Right cardiac atrium (tissue), 5 donors: Measurements from ENCODE around the gene MIPEP. TPM values are rescaled to one million over a fixed set of nuclear protein-coding genes. Genes with fewer than 3 reads are reported as not detected.

Experiments used
- ATAC-seq, 2 donors: fragments of 200-7000 bp; cut with Tn5 transposase; one replicate each; pipeline versions ENCODE4 v1.8.0 to v1.9.1; 2020; ENCODE audit warnings: moderate library complexity in 2 of 2, mild to moderate bottlenecking in 1 of 2
- DNase-seq, 3 donors: peaks; one replicate each; pipeline ENCODE4 v3.0.0-alpha.2; 2020
- H3K27ac ChIP-seq: one replicate; pipeline ENCODE4 v1.5.1; 2013; ENCODE audit warnings: mild to moderate bottlenecking, low read length, control low read depth, moderate library complexity
- H3K27me3 ChIP-seq: one replicate; pipeline ENCODE4 v1.6.1; 2013; ENCODE audit not compliant: control insufficient read depth, insufficient read depth
- H3K4me1 ChIP-seq: one replicate; pipeline ENCODE4 v1.6.1; 2013; ENCODE audit warnings: low read length; ENCODE audit not compliant: control insufficient read depth, insufficient read depth
- H3K4me3 ChIP-seq: one replicate; pipeline ENCODE4 v1.5.1; 2013; ENCODE audit warnings: low read length, control low read depth
- H3K9me3 ChIP-seq: one replicate; pipeline ENCODE4 v1.6.1; 2013; ENCODE audit warnings: low read length; ENCODE audit not compliant: control insufficient read depth
- WGBS: extraction: QIAGEN DNeasy Blood & Tissue Kit; methylation state at CpG from one replicate; pipeline ENCODE4 v1.1.7; 2013; 5-methylcytosine and 5-hydroxymethylcytosine counted together
- intact Hi-C, 4 donors: fragments of 100-400 bp; cut with DNase I; formaldehyde crosslinking; loops; one replicate each; pipeline versions ENCODE4 v1.11.0 to v1.14.0; 2022 to 2023
- long read RNA-seq, 4 donors: library from polyadenylated mRNA; unstranded; transcript quantifications; one replicate each; pipeline ENCODE4 v2.0.0, GENCODE V29; 2020 to 2021
- polyA plus RNA-seq: library from polyadenylated mRNA; stranded (reverse); fragments of 200-250 nt; gene quantifications from one replicate; pipeline ENCODE4 v1.2.3, GENCODE V29; 2013
- total RNA-seq, 4 donors: library from RNA; stranded (reverse); fragmentation: NEBNext Ultra II Directional; extraction: Animal tissue kit (Norgen Biotek cat#: 25700); gene quantifications; one replicate each; pipeline ENCODE4 v1.2.1, GENCODE V29; 2021
- donor health status: healthy with polysubstance abuse.
- donor health status: DM: no; HTN: yes; CAD: no.
- donor health status: DM: no; HTN: no; CAD: no.
- donor health status: DM: no; HTN: yes; CAD: no; lungs with severe emphysema.
- donor health status: DM: yes; HTN: yes; CAD: no.

The MIPEP gene
- total RNA-seq (100 to 1,000 TPM in 3 of 4 donors, 10 to 100 TPM in 1; 70.2 to 298 (median 139) TPM), polyA plus RNA-seq (254 TPM)
- long read RNA-seq, donor 1, transcript MIPEP-203 (2 exons, 543 nt): minor isoform, 11 of 102 reads
- long read RNA-seq, donor 1, transcript MIPEP-201 (19 exons, 2,400 nt): major isoform, 69 of 102 reads
- long read RNA-seq, donor 1, partial matches to known transcripts: 13 of 102 reads
- long read RNA-seq, donor 1, other reads (novel, unspliced or antisense): 9 of 102 reads
- long read RNA-seq, donor 2, transcript MIPEP-203 (2 exons, 543 nt): minor isoform, 10 of 82 reads
- long read RNA-seq, donor 2, transcript MIPEP-201 (19 exons, 2,400 nt): major isoform, 20 of 82 reads
- long read RNA-seq, donor 2, partial matches to known transcripts: 50 of 82 reads
- long read RNA-seq, donor 2, other reads (novel, unspliced or antisense): 2 of 82 reads
- long read RNA-seq, donor 3, transcript MIPEP-201 (19 exons, 2,400 nt): major isoform, 129 of 160 reads
- long read RNA-seq, donor 3, partial matches to known transcripts: 9 of 160 reads
- long read RNA-seq, donor 3, other reads (novel, unspliced or antisense): 19 of 160 reads
- long read RNA-seq, donor 4, transcript MIPEP-201 (19 exons, 2,400 nt): major isoform, 21 of 85 reads
- long read RNA-seq, donor 4, transcript MIPEP-203 (2 exons, 543 nt): minor isoform, 9 of 85 reads
- long read RNA-seq, donor 4, partial matches to known transcripts: 47 of 85 reads
- long read RNA-seq, donor 4, other reads (novel, unspliced or antisense): 8 of 85 reads

GRCh38 chr13:23888658-23889614, at the start of gene MIPEP:
MIPEP (minus strand) TSS chr13:23889400; CDS start chr13:23889320, 80 bp downstream.
- H3K27me3 ChIP-seq: no peaks in the 10 kb centered on the region
- H3K27ac ChIP-seq: peak within 1 kb of the TSS; percentile 69
- ATAC-seq (peak; percentile 99), DNase-seq (peak; percentile 95 to 98 (median 98))
- intact Hi-C loops: no loop called here
- no peaks in the 10 kb centered on the region for H3K4me1 ChIP-seq
- no peaks in the 10 kb centered on the region for H3K9me3 ChIP-seq
- under 1% methylated on average over 75 of the region's 75 CpGs for WGBS
- H3K4me3 ChIP-seq: peak within 1 kb of the TSS; percentile 88

GRCh38 chr13:23934520-23934919, 45.3 kb upstream of the MIPEP start:
- intact Hi-C loops: no loop called here
- Histone ChIP-seq H3K9me3 (no peaks in the 10 kb centered on the region), H3K4me3 (no peak overlapping the region), H3K27ac (no peak overlapping the region), H3K27me3 (no peaks in the 10 kb centered on the region), H3K4me1 (no peaks in the 10 kb centered on the region)
- 86% methylated on average over 2 of the region's 2 CpGs for WGBS
- no peak for DNase-seq
- no peak for ATAC-seq

GRCh38 chr13:23928985-23929384, 39.8 kb upstream of the MIPEP start:
- WGBS: 92% methylated on average over 2 of the region's 2 CpGs
- no peaks in the 10 kb centered on the region for H3K4me1 ChIP-seq
- intact Hi-C loops: loop anchor here in 1 of 4 donors (10.0 kb wide), 1 partner anchor 86 kb away; no protein-coding TSS in a partner anchor
- DNase-seq (no peak), ATAC-seq (no peak)
- no peaks in the 10 kb centered on the region for H3K27me3 ChIP-seq
- H3K9me3 ChIP-seq: no peaks in the 10 kb centered on the region
- H3K4me3 ChIP-seq: no peak overlapping the region
- no peak overlapping the region for H3K27ac ChIP-seq

GRCh38 chr13:23923031-23923430, 33.8 kb upstream of the MIPEP start:
- no peak overlapping the region for H3K27ac ChIP-seq
- H3K9me3 ChIP-seq: no peaks in the 10 kb centered on the region
- ATAC-seq: no peak
- intact Hi-C loops: loop anchor here in 3 of 4 donors (5.0 to 10.0 kb wide), 3 partner anchors 92 to 299 kb away; no protein-coding TSS in a partner anchor
- 80% methylated on average over 1 of the region's 1 CpG for WGBS
- no peak for DNase-seq
- no peaks in the 10 kb centered on the region for H3K4me1 ChIP-seq
- no peak overlapping the region for H3K4me3 ChIP-seq
- no peaks in the 10 kb centered on the region for H3K27me3 ChIP-seq

GRCh38 chr13:23922005-23922932, 33.1 kb upstream of the MIPEP start:
- Histone ChIP-seq H3K4me1 (no peaks in the 10 kb centered on the region), H3K4me3 (no peak overlapping the region), H3K27ac (no peak overlapping the region), H3K9me3 (no peaks in the 10 kb centered on the region), H3K27me3 (no peaks in the 10 kb centered on the region)
- intact Hi-C loops: loop anchor here in 3 of 4 donors (5.0 to 10.0 kb wide), 3 partner anchors 93 to 300 kb away; no protein-coding TSS in a partner anchor
- DNase-seq: no peak
- WGBS: 61% methylated on average over 5 of the region's 5 CpGs
- peak in 1 of 2 donors; percentile 49 for ATAC-seq

GRCh38 chr13:23921451-23921888, 32.3 kb upstream of the MIPEP start:
- intact Hi-C loops: loop anchor here (2.0 to 10.0 kb wide), 4 partner anchors 93 to 301 kb away; no protein-coding TSS in a partner anchor
- Histone ChIP-seq H3K27ac (no peak overlapping the region), H3K9me3 (no peaks in the 10 kb centered on the region), H3K27me3 (no peaks in the 10 kb centered on the region), H3K4me1 (no peaks in the 10 kb centered on the region), H3K4me3 (no peak overlapping the region)
- no peak for DNase-seq
- WGBS: 6% methylated on average over 2 of the region's 2 CpGs
- peak in 1 of 2 donors; percentile 49 for ATAC-seq

GRCh38 chr13:23919006-23919405, 29.8 kb upstream of the MIPEP start:
- Histone ChIP-seq H3K4me3 (no peak overlapping the region), H3K4me1 (no peaks in the 10 kb centered on the region), H3K27ac (no peak overlapping the region), H3K27me3 (no peaks in the 10 kb centered on the region), H3K9me3 (no peaks in the 10 kb centered on the region)
- DNase-seq (no peak), ATAC-seq (no peak)
- WGBS: 92% methylated on average over 1 of the region's 1 CpG
- intact Hi-C loops: no loop called here

GRCh38 chr13:23918208-23918607, 29.0 kb upstream of the MIPEP start:
- ATAC-seq (no peak), DNase-seq (no peak)
- Histone ChIP-seq H3K27ac (no peak overlapping the region), H3K4me3 (no peak overlapping the region), H3K9me3 (no peaks in the 10 kb centered on the region), H3K4me1 (no peaks in the 10 kb centered on the region), H3K27me3 (no peaks in the 10 kb centered on the region)
- intact Hi-C loops: no loop called here
- WGBS: 80% methylated on average over 2 of the region's 2 CpGs

- WGBS: 94% methylated on average over 3 of the region's 3 CpGs
- no peak for ATAC-seq
Measured at GRCh38 chr13:23915308-23915707, 26.1 kb upstream of the MIPEP start.

More at GRCh38 chr13:23915308-23915707, 26.1 kb upstream of the MIPEP start:
- Histone ChIP-seq H3K27ac (no peak overlapping the region), H3K4me1 (no peaks in the 10 kb centered on the region), H3K4me3 (no peak overlapping the region), H3K27me3 (no peaks in the 10 kb centered on the region), H3K9me3 (no peaks in the 10 kb centered on the region)
- intact Hi-C loops: no loop called here
- no peak for DNase-seq
